IMR-90 (cell line): ENCODE data around the gene SSU72. TPM values are rescaled to one million over a fixed set of nuclear protein-coding genes. Genes with fewer than 3 reads are reported as not detected.

Experiments used
- ATAC-seq: fragments of 200-7000 bp; cut with Tn5 transposase; 2 replicates; pipeline ENCODE4 v1.9.1; 2020; ENCODE audit warnings: low read depth, mild to moderate bottlenecking, moderate library complexity
- BruUV-seq: library from RNA; stranded (reverse); fragments of 400-500 nt; replicated peaks from 2 replicates; lab custom pipeline; 2021; lab: Mats Ljungman, UMichigan
- CTCF ChIA-PET: fragments of 300-600 bp; formaldehyde crosslinking; extraction: SDS; loops from one replicate; lab custom pipeline; 2021; ENCODE audit warnings: antibody characterized with exemption; lab: Yijun Ruan, JAX
- POLR2A ChIA-PET: fragments of 300-600 bp; sonication (Branson Sonifier 250); formaldehyde crosslinking; loops from one replicate; lab custom pipeline; 2022; ENCODE audit warnings: antibody characterized with exemption; ENCODE audit not compliant: unreplicated experiment; lab: Charles Lee
- DNase-seq: peaks from one replicate; pipeline ENCODE4 v3.0.0; 2013
- H2AFZ ChIP-seq: replicated peaks from 2 replicates; pipeline ENCODE3; 2013; ENCODE audit warnings: low read length, mild to moderate bottlenecking; ENCODE audit not compliant: poor library complexity
- H2AK5ac ChIP-seq: 2 replicates; pipeline ENCODE4 v1.6.1; 2013; ENCODE audit warnings: low read depth, low read length, inconsistent platforms
- H2AK9ac ChIP-seq: replicated peaks from 2 replicates; pipeline ENCODE3; 2013; ENCODE audit warnings: mild to moderate bottlenecking, low read depth, low read length, moderate library complexity; ENCODE audit not compliant: poor library complexity
- H2BK120ac ChIP-seq: 2 replicates; pipeline ENCODE4 v1.6.1; 2013; ENCODE audit warnings: low read depth, low read length, inconsistent platforms
- H2BK15ac ChIP-seq: 3 replicates; pipeline ENCODE4 v1.6.1; 2013; ENCODE audit warnings: low read depth, low read length, inconsistent platforms
- H2BK20ac ChIP-seq: 2 replicates; pipeline ENCODE4 v1.6.1; 2013; ENCODE audit warnings: low read depth, mild to moderate bottlenecking, inconsistent platforms, low read length, moderate library complexity
- H2BK5ac ChIP-seq: 2 replicates; pipeline ENCODE4 v1.6.1; 2013; ENCODE audit warnings: mild to moderate bottlenecking, low read depth, low read length, inconsistent platforms; ENCODE audit not compliant: poor library complexity, severe bottlenecking
- H3K14ac ChIP-seq: replicated peaks from 2 replicates; pipeline ENCODE4 v1.6.1; 2013; ENCODE audit warnings: low read depth, low read length, inconsistent platforms
- H3K18ac ChIP-seq: 2 replicates; pipeline ENCODE4 v1.6.1; 2013; ENCODE audit warnings: low read depth, low read length, control low read depth
- H3K23ac ChIP-seq: 2 replicates; pipeline ENCODE4 v1.6.1; 2013; ENCODE audit warnings: low read depth, low read length, inconsistent platforms
- H3K27ac ChIP-seq: 2 replicates; pipeline ENCODE4 v1.5.1; 2013; ENCODE audit warnings: mild to moderate bottlenecking, control low read depth, low read length; ENCODE audit not compliant: insufficient read depth
- H3K27me3 ChIP-seq: 2 replicates; pipeline ENCODE4 v1.6.1; 2013; ENCODE audit warnings: low read length; ENCODE audit not compliant: control insufficient read depth, insufficient read depth
- H3K36me3 ChIP-seq: 2 replicates; pipeline ENCODE4 v1.6.1; 2013; ENCODE audit warnings: low read length, mixed read lengths; ENCODE audit not compliant: control insufficient read depth, insufficient read depth
- H3K4ac ChIP-seq: 2 replicates; pipeline ENCODE4 v1.6.1; 2013; ENCODE audit warnings: low read depth, low read length, inconsistent platforms
- H3K4me1 ChIP-seq: 2 replicates; pipeline ENCODE4 v1.6.1; 2013; ENCODE audit warnings: low read length, mixed read lengths; ENCODE audit not compliant: control insufficient read depth, insufficient read depth
- H3K4me2 ChIP-seq: 2 replicates; pipeline ENCODE4 v1.6.1; 2013; ENCODE audit warnings: low read depth, mild to moderate bottlenecking, control low read depth, low read length, moderate library complexity
- H3K4me3 ChIP-seq: 2 replicates; pipeline ENCODE4 v1.5.1; 2013; ENCODE audit warnings: low read depth, mild to moderate bottlenecking, control low read depth, low read length, moderate library complexity; ENCODE audit not compliant: insufficient read depth
- H3K56ac ChIP-seq: 2 replicates; pipeline ENCODE4 v1.6.1; 2013; ENCODE audit warnings: low read length, inconsistent platforms; ENCODE audit not compliant: insufficient read depth; ENCODE audit errors: extremely low read depth
- H3K79me1 ChIP-seq, 2 experiments: 2 replicates each; pipeline ENCODE4 v1.6.1; 2013; ENCODE audit warnings: low read length in 2 of 2, inconsistent platforms in 1 of 2, low read depth in 1 of 2
- H3K9ac ChIP-seq: 2 replicates; pipeline ENCODE4 v1.6.1; 2013; ENCODE audit warnings: low read depth, low read length, control low read depth
- H3K9me1 ChIP-seq: 2 replicates; pipeline ENCODE4 v1.6.1; 2013; ENCODE audit warnings: low read length, inconsistent platforms; ENCODE audit not compliant: insufficient read depth
- H3K9me3 ChIP-seq: 2 replicates; pipeline ENCODE4 v1.6.1; 2013; ENCODE audit warnings: low read length; ENCODE audit not compliant: control insufficient read depth, insufficient read depth
- H4K20me1 ChIP-seq: 2 replicates; pipeline ENCODE4 v1.6.1; 2013; ENCODE audit warnings: low read length, inconsistent platforms; ENCODE audit not compliant: insufficient read depth
- H4K5ac ChIP-seq: 2 replicates; pipeline ENCODE4 v1.6.1; 2013; ENCODE audit warnings: mild to moderate bottlenecking, low read depth, low read length, control low read depth
- H4K8ac ChIP-seq, 2 experiments: 2 replicates each; pipeline ENCODE4 v1.6.1; 2013; ENCODE audit warnings: low read depth in 2 of 2, low read length in 2 of 2, control low read depth in 1 of 2, inconsistent platforms in 1 of 2
- H4K91ac ChIP-seq: 2 replicates; pipeline ENCODE4 v1.6.1; 2013; ENCODE audit warnings: low read depth, low read length, inconsistent platforms; ENCODE audit not compliant: insufficient read depth
- BHLHE40 ChIP-seq: fragments of 150-350 bp; IDR thresholded peaks from 2 replicates; pipeline ENCODE4 v1.6.1; 2016; ENCODE audit warnings: mild to moderate bottlenecking, low read depth, low read length
- CEBPB ChIP-seq: IDR thresholded peaks from 2 replicates; pipeline ENCODE4 v1.6.1; 2012; ENCODE audit warnings: low read depth, low read length, improper control_type of control experiment
- CHD1 ChIP-seq: IDR thresholded peaks from 2 replicates; pipeline ENCODE4 v1.6.1; 2012; ENCODE audit warnings: low read depth, low read length, improper control_type of control experiment
- FOS ChIP-seq: fragments of 150-350 bp; IDR thresholded peaks from 2 replicates; pipeline ENCODE4 v1.6.1; 2016; ENCODE audit warnings: low read depth, low read length
- MAFK ChIP-seq: IDR thresholded peaks from 2 replicates; pipeline ENCODE4 v1.6.1; 2012; ENCODE audit warnings: low read depth, low read length, improper control_type of control experiment
- MAZ ChIP-seq: IDR thresholded peaks from 2 replicates; pipeline ENCODE4 v1.6.1; 2012; ENCODE audit warnings: low read depth, mild to moderate bottlenecking, low read length, improper control_type of control experiment, moderate library complexity, borderline replicate concordance
- MXI1 ChIP-seq: IDR thresholded peaks from 2 replicates; pipeline ENCODE4 v1.6.1; 2012; ENCODE audit warnings: low read depth, mild to moderate bottlenecking, low read length, moderate library complexity, borderline replicate concordance
- NFE2L2 ChIP-seq: fragments of 150-350 bp; IDR thresholded peaks from 2 replicates; pipeline ENCODE4 v1.6.1; 2016; ENCODE audit warnings: low read depth, mild to moderate bottlenecking, low read length
- POLR2A ChIP-seq: IDR thresholded peaks from 2 replicates; pipeline ENCODE4 v1.6.1; 2012; ENCODE audit warnings: mild to moderate bottlenecking, low read depth, low read length
- RAD21 ChIP-seq: IDR thresholded peaks from 2 replicates; pipeline ENCODE4 v1.6.1; 2012; ENCODE audit warnings: low read length, improper control_type of control experiment
- RCOR1 ChIP-seq: IDR thresholded peaks from 2 replicates; pipeline ENCODE4 v1.6.1; 2012; ENCODE audit warnings: mild to moderate bottlenecking, low read length, improper control_type of control experiment; ENCODE audit not compliant: insufficient replicate concordance
- RFX5 ChIP-seq: IDR thresholded peaks from 2 replicates; pipeline ENCODE4 v1.8.0; 2012; ENCODE audit warnings: low read depth, mild to moderate bottlenecking, low read length, moderate library complexity
- SMC3 ChIP-seq: fragments of 150-350 bp; IDR thresholded peaks from 2 replicates; pipeline ENCODE4 v1.6.1; 2016; ENCODE audit warnings: low read depth, mild to moderate bottlenecking, antibody characterized with exemption, low read length, moderate library complexity
- WGBS, 2 experiments: methylation state at CpG; one replicate each; pipeline versions ENCODE4 v1.1.5 to v1.1.7; 2013; ENCODE audit warnings: missing lambda C conversion rate in 2 of 2; ENCODE audit not compliant: insufficient read length in 1 of 2; ENCODE audit errors: extremely low coverage in 2 of 2; 5-methylcytosine and 5-hydroxymethylcytosine counted together
- dilution Hi-C: fragments of 300-500 bp; cut with HindIII; formaldehyde crosslinking; loops from one replicate; pipeline ENCODE4 v1.14.3; 2018; ENCODE audit warnings: low sequenced_read_pairs; ENCODE audit not compliant: unreplicated experiment
- in situ Hi-C: fragments of 300-500 bp; cut with MboI; formaldehyde crosslinking; loops from 3 replicates; pipeline ENCODE4 v1.14.3; 2019; ENCODE audit warnings: low sequenced_read_pairs, inconsistent platforms, mixed read lengths
- intact Hi-C: fragments of 100-400 bp; cut with micrococcal nuclease; formaldehyde crosslinking; loops from 2 replicates; pipeline ENCODE4 v1.10.0; 2022
- polyA plus RNA-seq, 3 experiments: library from polyadenylated mRNA; depleted of rRNA; stranded (reverse); fragments of >200 nt; gene quantifications; 2 replicates each; pipeline ENCODE4 v1.2.3, GENCODE V29; 2012; ENCODE audit warnings: low replicate concordance in 1 of 3
- total RNA-seq: library from RNA; depleted of rRNA; stranded (reverse); fragments of >200 nt; gene quantifications from 2 replicates; pipeline ENCODE4 v1.2.3, GENCODE V29; 2012
- TF ChIP-seq, protein P1 (sequence below): fragments of 150-350 bp; IDR thresholded peaks from 2 replicates; pipeline ENCODE4 v1.6.1; 2017; ENCODE audit warnings: mild to moderate bottlenecking, antibody characterized with exemption, low read length, low read depth
- TF ChIP-seq, protein P2 (sequence below): fragments of 150-350 bp; IDR thresholded peaks from 2 replicates; pipeline ENCODE4 v1.6.1; 2016; ENCODE audit warnings: low read depth, mild to moderate bottlenecking, low read length, moderate library complexity, borderline replicate concordance

SSU72 gene
- total and polyA plus RNA-seq, 2 of the 4 experiments (the other 2 are of a cell fraction) = 33.7 to 88.4 TPM

DNA sequence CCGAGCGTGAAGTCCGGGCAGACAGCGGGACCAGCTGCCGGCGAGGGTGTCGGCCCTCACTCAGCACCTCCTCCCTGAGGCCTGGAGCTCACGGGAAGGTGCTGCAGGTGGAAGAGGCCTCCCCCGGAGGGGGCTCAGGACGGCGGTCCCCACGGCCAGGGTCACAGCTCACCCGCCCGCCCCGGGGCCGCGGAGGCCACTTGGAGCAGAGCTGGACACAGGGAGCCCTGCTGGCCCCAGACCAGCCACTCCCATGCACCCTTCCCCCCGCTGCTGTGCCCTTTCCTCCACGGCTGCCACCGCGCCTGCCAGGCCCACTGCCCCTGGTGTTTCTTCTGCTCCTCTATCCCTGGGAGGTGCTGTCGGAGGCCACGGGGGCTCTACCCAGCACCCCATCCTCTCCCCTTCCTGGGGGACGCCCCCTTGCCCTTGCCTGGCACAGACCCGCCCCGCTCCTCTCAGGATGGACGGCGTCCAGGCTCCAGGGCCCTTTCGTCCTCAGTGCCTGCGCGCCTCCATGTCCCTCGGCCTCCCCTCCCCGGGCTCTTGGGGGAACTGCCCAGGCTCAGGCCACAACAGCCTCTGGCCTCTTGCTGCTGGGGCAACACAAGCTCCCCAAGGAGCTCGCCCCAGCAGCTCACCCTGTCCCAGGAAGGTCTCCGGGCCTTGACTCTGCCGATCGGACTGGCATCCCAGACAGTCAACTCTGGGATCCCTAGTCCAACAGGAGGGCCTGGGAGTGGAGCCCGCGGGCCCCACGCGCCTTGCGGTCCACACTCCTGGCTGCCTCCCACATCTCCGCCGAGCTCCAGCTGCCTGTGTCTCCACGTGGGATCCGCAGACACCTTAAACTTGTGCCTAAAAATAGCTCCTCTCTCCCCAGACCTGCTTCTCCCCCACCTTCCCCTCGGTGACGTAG is 38.4 kb downstream of the SSU72 start:
- H4K20me1 ChIP-seq = peaks cover 25% of the 10 kb centered on the region
- intact Hi-C loops = no loop called here
- TF ChIP-seq FOS (no peak), NFE2L2 (no peak), CHD1 (no peak), RFX5 (no peak), MAZ (no peak), CEBPB (no peak), POLR2A (no peak), MAFK (no peak), BHLHE40 (no peak), SMC3 (no peak), RAD21 (no peak), MXI1 (no peak), RCOR1 (no peak)
- TF ChIP-seq, protein P1, sequence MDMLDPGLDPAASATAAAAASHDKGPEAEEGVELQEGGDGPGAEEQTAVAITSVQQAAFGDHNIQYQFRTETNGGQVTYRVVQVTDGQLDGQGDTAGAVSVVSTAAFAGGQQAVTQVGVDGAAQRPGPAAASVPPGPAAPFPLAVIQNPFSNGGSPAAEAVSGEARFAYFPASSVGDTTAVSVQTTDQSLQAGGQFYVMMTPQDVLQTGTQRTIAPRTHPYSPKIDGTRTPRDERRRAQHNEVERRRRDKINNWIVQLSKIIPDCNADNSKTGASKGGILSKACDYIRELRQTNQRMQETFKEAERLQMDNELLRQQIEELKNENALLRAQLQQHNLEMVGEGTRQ = no peak
- TF ChIP-seq, protein P2, sequence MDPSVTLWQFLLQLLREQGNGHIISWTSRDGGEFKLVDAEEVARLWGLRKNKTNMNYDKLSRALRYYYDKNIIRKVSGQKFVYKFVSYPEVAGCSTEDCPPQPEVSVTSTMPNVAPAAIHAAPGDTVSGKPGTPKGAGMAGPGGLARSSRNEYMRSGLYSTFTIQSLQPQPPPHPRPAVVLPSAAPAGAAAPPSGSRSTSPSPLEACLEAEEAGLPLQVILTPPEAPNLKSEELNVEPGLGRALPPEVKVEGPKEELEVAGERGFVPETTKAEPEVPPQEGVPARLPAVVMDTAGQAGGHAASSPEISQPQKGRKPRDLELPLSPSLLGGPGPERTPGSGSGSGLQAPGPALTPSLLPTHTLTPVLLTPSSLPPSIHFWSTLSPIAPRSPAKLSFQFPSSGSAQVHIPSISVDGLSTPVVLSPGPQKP = no peak

More for the DNA sequence above, 38.4 kb downstream of the SSU72 start:
- ATAC-seq = no peak
- no peak overlapping the region for H3K23ac ChIP-seq
- H2BK120ac ChIP-seq = no peak overlapping the region
- no peak overlapping the region for H2AK5ac ChIP-seq
- H3K4ac ChIP-seq = no peak overlapping the region
- no peak overlapping the region for H4K91ac ChIP-seq
- dilution Hi-C loops (no loop called here), in situ Hi-C loops (no loop called here)
- BruUV-seq = no TSS peak
- no peak overlapping the region for H2BK20ac ChIP-seq
- no peak overlapping the region for H3K4me3 ChIP-seq
- no peak overlapping the region for H3K56ac ChIP-seq
- no peak for DNase-seq
- H3K4me2 ChIP-seq = no peak overlapping the region
- H3K27ac ChIP-seq = no peak overlapping the region
- no peak overlapping the region for H2BK15ac ChIP-seq
- H4K5ac ChIP-seq = no peak overlapping the region
- POLR2A ChIA-PET = no interaction called here
- H3K36me3 ChIP-seq = peaks cover 28% of the 10 kb centered on the region
- H3K27me3 ChIP-seq = no peaks in the 10 kb centered on the region
- H2AFZ ChIP-seq = no peak overlapping the region
- H3K9me1 ChIP-seq = peaks cover 17% of the 10 kb centered on the region
- H4K8ac ChIP-seq = no peak overlapping the region
- no peak overlapping the region for H2BK5ac ChIP-seq
- H3K14ac ChIP-seq = no peak overlapping the region
- H3K9me3 ChIP-seq = no peaks in the 10 kb centered on the region; the same call in 1 of the 2 replicates
- no peak overlapping the region for H3K9ac ChIP-seq
- H3K18ac ChIP-seq = no peak overlapping the region
- no peak overlapping the region for H2AK9ac ChIP-seq
- 89% methylated on average over 26 of the region's 48 CpGs; no CpG with 5 or more reads in 1 of the 2 experiments for WGBS, 2 experiments
- H3K79me1 ChIP-seq = peaks cover 10 to 43% of the 10 kb centered on the region in 2 experiments
- H3K4me1 ChIP-seq = peaks cover 14% of the 10 kb centered on the region
- CTCF ChIA-PET = no interaction called here
